GM12874 (cell line): ENCODE results near the gene MRC2.

ENCODE experiments used
- CTCF ChIP-seq: IDR thresholded peaks from 2 replicates; pipeline ENCODE4 v1.5.1; 2011; ENCODE audit warnings: low read depth, mild to moderate bottlenecking, control low read depth, low read length, moderate library complexity; ENCODE audit not compliant: insufficient read depth

Gene MRC2

GRCh38 chr17:62600805-62601204 lies 26.7 kb upstream of the MRC2 start:
- TF ChIP-seq CTCF = no peak

GRCh38 chr17:62601471-62601870 lies 26.0 kb upstream of the MRC2 start:
- no peak for TF ChIP-seq CTCF

GRCh38 chr17:62605588-62605987 lies 21.9 kb upstream of the MRC2 start:
- TF ChIP-seq CTCF = no peak

GRCh38 chr17:62611292-62611691 lies 16.2 kb upstream of the MRC2 start:
- TF ChIP-seq CTCF = no peak

GRCh38 chr17:62611728-62612127 lies 15.7 kb upstream of the MRC2 start:
- TF ChIP-seq CTCF = no peak

- TF ChIP-seq CTCF = no peak
Observed at GRCh38 chr17:62614142-62614541, 13.3 kb upstream of the MRC2 start.

GRCh38 chr17:62615503-62615902 lies 12.0 kb upstream of the MRC2 start:
- no peak for TF ChIP-seq CTCF
